ENCODE measurements around the gene NPIPB6.

The NPIPB6 gene

DNA sequence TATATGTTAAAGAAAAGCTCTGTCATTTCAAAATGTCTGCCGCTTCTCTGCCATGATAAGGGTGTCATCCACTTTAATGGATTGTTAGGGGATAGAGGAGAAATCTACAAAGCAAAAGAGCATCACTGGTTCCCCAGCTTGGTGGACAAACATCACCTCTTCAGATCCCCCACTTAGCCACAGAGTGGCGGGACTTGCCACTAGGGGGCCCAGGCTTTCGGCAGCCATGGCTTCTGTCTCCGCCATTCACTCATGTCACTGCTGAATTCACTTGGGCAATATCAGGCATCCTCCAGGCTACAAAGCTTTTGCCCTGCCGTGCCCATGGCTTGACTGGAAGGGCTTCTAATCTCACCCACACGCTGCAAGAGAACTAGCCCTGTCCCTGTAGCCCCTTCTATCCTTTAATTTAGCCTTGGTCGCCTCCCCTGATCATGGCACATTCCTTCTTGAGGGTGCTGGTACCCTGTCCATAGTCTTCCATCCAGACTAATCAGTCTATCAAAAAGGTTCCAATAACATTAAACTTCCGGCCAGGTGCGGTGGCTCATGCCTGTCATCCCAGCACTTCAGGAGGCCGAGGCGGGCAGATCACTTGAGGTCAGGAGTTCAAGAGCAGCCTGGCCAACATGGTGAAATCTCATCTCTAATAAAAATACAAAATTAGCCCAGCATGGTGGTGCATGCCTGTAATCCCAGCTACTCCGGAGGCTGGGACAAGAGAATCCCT, 36.3 kb downstream of the NPIPB6 start:
- TF ChIP-seq, protein P1, sequence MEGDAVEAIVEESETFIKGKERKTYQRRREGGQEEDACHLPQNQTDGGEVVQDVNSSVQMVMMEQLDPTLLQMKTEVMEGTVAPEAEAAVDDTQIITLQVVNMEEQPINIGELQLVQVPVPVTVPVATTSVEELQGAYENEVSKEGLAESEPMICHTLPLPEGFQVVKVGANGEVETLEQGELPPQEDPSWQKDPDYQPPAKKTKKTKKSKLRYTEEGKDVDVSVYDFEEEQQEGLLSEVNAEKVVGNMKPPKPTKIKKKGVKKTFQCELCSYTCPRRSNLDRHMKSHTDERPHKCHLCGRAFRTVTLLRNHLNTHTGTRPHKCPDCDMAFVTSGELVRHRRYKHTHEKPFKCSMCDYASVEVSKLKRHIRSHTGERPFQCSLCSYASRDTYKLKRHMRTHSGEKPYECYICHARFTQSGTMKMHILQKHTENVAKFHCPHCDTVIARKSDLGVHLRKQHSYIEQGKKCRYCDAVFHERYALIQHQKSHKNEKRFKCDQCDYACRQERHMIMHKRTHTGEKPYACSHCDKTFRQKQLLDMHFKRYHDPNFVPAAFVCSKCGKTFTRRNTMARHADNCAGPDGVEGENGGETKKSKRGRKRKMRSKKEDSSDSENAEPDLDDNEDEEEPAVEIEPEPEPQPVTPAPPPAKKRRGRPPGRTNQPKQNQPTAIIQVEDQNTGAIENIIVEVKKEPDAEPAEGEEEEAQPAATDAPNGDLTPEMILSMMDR (IDR thresholded peaks at IDR 0.05; ENCODE audit: low read depth, low read length, missing control alignments) = peak; percentile 91
- no peak for DNase-seq (ENCODE audit: extremely low read depth, low read depth)
- no peak overlapping the region for H3K4me3 ChIP-seq (replicated peaks; ENCODE audit: low read depth, low read length)

DNA sequence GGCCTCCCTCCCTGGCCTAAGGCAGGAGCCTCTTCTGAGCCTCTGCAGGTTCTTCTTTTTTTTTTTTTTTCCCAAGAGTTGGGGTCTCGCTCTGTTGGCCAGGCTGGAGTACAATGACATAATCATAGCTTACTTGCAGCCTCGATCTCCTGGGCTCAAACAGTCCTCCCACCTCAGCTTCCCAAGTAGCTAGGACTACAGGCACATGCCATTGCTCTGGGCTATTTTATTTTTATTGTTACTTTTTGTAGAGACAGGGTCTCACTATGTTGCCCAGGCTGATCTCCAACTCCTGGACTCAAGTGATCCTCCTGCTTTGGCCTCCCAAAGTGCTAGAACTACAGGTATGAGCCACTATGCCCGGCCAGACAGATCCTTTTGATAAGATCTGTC, 38.4 kb downstream of the NPIPB6 start:
- TF ChIP-seq, protein P1 (IDR thresholded peaks at IDR 0.05; ENCODE audit: low read depth, low read length, missing control alignments) = no peak
- DNase-seq (ENCODE audit: extremely low read depth, low read depth) = no peak
- no peak overlapping the region for H3K4me3 ChIP-seq (replicated peaks; ENCODE audit: low read depth, low read length)

DNA sequence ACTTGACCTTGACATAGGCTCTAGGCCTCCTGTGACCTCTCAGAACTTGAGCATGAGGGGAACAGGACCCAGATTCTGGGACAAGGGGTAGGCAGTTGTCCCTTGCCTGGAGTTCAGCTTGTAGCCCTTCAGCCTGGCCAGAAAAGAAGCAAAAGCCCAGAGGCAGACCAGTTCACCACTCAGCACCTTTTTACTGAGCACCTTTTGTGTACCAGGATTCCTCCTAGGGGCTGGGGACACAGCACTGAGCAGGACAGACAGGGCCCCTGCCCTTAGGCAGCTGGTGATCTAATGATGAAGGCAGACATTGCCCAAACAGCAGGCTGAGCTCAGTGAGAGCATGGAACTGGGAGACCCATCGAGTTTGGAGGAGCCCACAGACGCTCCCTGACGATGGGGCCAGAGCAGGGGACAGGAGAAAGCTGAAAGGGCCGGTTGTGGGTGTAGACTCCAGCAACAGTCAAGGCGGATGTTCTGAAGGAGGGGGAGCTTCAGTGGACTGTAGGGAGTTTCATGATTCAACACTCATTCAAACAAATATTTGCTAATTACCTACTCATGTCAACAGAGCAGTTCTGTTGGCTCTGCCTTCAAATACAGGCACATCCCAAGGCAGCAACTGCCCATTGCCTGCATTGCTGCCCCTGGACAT, 38.9 kb downstream of the NPIPB6 start:
- no peak for DNase-seq (ENCODE audit: extremely low read depth, low read depth)
- H3K4me3 ChIP-seq (replicated peaks; ENCODE audit: low read depth, low read length) = no peak overlapping the region
- TF ChIP-seq, protein P1 (IDR thresholded peaks at IDR 0.05; ENCODE audit: low read depth, low read length, missing control alignments) = no peak

DNA sequence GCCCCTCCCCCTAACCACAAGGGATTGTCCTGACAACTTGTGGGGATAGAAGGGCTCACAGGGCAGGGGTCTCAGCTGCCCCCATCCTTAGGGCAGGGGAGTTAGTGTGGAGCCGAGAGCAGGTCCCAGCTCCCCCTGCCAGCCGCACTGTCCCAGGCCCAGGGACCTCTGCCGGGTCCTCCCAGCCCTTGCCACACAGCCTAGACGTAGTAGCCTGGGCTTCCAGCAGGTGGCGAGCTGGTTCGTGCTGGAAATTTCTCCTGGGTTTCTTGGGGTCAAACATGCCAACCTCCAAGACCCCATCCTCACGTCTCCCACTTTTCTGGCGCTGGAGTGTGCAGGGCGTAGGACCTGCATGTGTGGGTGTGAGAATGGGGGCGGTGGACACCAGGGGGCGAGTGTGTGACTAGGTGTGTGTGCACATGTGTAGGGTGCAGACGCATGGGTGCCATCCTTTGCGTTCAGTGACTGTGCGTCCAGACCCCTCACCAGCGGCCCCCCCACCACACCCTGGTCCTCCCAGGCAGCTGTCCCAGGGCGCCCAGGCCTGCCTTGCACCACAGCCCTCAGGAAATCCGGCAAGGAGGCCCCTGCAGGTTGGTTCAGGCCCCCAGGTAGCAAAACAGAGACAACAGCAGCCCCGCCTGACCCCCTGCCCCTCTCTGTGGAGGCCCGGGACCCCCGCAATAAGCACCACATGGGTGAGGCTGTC, 41.5 kb downstream of the NPIPB6 start:
- no peak for DNase-seq (ENCODE audit: extremely low read depth, low read depth)
- TF ChIP-seq, protein P1 (IDR thresholded peaks at IDR 0.05; ENCODE audit: low read depth, low read length, missing control alignments) = peak; percentile 84
- H3K4me3 ChIP-seq (replicated peaks; ENCODE audit: low read depth, low read length) = no peak overlapping the region

DNA sequence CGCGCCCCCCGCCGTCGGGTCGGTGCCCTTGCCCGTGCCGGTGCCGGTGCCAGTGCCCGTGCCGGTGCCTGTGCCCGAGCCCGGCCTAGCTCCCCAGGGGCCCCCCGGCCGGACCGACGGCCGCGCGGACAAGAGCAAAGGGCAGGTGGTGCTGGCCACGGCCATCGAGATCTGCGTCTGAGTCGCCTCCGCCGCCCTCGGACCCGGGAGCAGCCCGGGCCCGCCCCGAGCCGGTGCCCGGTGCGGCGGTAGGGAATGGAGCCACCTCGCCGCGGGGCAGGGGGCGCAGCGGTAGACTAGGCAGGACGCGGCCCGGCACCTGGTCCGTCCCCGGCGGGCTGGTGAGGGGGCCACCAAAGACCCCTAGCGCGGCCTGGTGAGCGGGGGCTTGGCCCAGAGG, 42.6 kb downstream of the NPIPB6 start:
- no peak for DNase-seq (ENCODE audit: extremely low read depth, low read depth)
- TF ChIP-seq, protein P1 (IDR thresholded peaks at IDR 0.05; ENCODE audit: low read depth, low read length, missing control alignments) = no peak
- no peak overlapping the region for H3K4me3 ChIP-seq (replicated peaks; ENCODE audit: low read depth, low read length)

DNA sequence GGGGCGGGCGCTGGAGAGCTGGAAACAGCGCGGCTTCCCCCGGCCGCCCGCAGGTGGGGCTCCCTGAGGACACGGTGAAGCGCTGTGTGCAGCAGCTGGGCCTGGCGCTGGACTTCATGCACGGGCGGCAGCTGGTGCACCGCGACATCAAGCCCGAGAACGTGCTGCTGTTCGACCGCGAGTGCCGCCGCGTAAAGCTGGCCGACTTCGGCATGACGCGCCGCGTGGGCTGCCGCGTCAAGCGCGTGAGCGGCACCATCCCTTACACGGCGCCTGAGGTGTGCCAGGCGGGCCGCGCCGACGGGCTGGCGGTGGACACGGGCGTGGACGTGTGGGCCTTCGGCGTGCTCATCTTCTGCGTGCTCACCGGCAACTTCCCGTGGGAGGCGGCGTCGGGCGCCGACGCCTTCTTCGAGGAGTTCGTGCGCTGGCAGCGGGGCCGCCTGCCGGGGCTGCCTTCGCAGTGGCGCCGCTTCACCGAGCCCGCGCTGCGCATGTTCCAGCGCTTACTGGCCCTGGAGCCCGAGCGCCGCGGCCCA, 43.2 kb downstream of the NPIPB6 start:
- TF ChIP-seq, protein P1 (IDR thresholded peaks at IDR 0.05; ENCODE audit: low read depth, low read length, missing control alignments) = no peak
- no peak overlapping the region for H3K4me3 ChIP-seq (replicated peaks; ENCODE audit: low read depth, low read length)
- DNase-seq (ENCODE audit: extremely low read depth, low read depth) = no peak
